Measurements from ENCODE around the gene ECT2. TPM values are rescaled to one million over a fixed set of nuclear protein-coding genes. Genes with fewer than 3 reads are reported as not detected.

Gene ECT2
- polyA plus RNA-seq, 1 donor (not counting 4 experiments of a cell fraction or from before 2014, with no cell fraction given), result 34.2 TPM

- H3K9me3 ChIP-seq (ENCODE audit: control insufficient read depth, low read depth, low read length), result no peaks in the 10 kb centered on the region
- no peak for FAIRE-seq
- dilution Hi-C loops (cut with MboI; ENCODE audit: extremely low pct_ligation_motif_present, low sequenced_read_pairs), result no loop called here
- DNase-seq (ENCODE audit: low read depth, low spot score), result no peak
- no peaks in the 10 kb centered on the region for H3K9me1 ChIP-seq (ENCODE audit: control insufficient read depth, extremely low read depth, insufficient read depth, low read length)
- H3K9ac ChIP-seq (ENCODE audit: control insufficient read depth, extremely low read depth, insufficient read depth, low read length), result no peak overlapping the region
- no peak for TF ChIP-seq EZH2 (IDR thresholded peaks at IDR 0.05; ENCODE audit: low read length)
- no peak overlapping the region for H3K4me3 ChIP-seq (ENCODE audit: control insufficient read depth in 2 of 3, extremely low read depth in 1 of 3, insufficient read depth in 2 of 3, low read depth in 1 of 3, low read length in 3 of 3)
- H3K27ac ChIP-seq (ENCODE audit: control insufficient read depth, insufficient read depth, low read length), result no peak overlapping the region
- H4K20me1 ChIP-seq (ENCODE audit: control insufficient read depth, extremely low read depth, insufficient read depth, low read length), result no peaks in the 10 kb centered on the region
- no peaks in the 10 kb centered on the region for H3K79me2 ChIP-seq (ENCODE audit: control insufficient read depth, insufficient read depth, low read length)
- H3K27me3 ChIP-seq (ENCODE audit: control insufficient read depth, extremely low read depth, insufficient read depth, low read length), result no peaks in the 10 kb centered on the region
- H3K4me2 ChIP-seq (ENCODE audit: control insufficient read depth, extremely low read depth, insufficient read depth, low read depth, low read length), result no peak overlapping the region
- peaks cover 0 to 9% of the 10 kb centered on the region in 2 experiments for H3K36me3 ChIP-seq (ENCODE audit: control insufficient read depth in 2 of 2, extremely low read depth in 1 of 2, insufficient read depth in 2 of 2, low read length in 2 of 2)
- no peaks in the 10 kb centered on the region for H3K4me1 ChIP-seq (ENCODE audit: control insufficient read depth, extremely low read depth, insufficient read depth, low read length)
- no peak overlapping the region for H2AFZ ChIP-seq (ENCODE audit: control insufficient read depth, low read length)
These were observed 37.2 kb downstream of the ECT2 start for GRCh38 chr3:172787746-172788145.

GRCh38 chr3:172799246-172799645 is 48.7 kb downstream of the ECT2 start:
- Histone ChIP-seq H3K9ac (ENCODE audit: control insufficient read depth, extremely low read depth, insufficient read depth, low read length) (no peak overlapping the region), H3K79me2 (ENCODE audit: control insufficient read depth, insufficient read depth, low read length) (peaks cover 2% of the 10 kb centered on the region), H3K4me1 (ENCODE audit: control insufficient read depth, extremely low read depth, insufficient read depth, low read length) (no peaks in the 10 kb centered on the region), H4K20me1 (ENCODE audit: control insufficient read depth, extremely low read depth, insufficient read depth, low read length) (no peaks in the 10 kb centered on the region), H3K9me1 (ENCODE audit: control insufficient read depth, extremely low read depth, insufficient read depth, low read length) (no peaks in the 10 kb centered on the region), H2AFZ (ENCODE audit: control insufficient read depth, low read length) (no peak overlapping the region), H3K9me3 (ENCODE audit: control insufficient read depth, low read depth, low read length) (no peaks in the 10 kb centered on the region), H3K4me3 (ENCODE audit: control insufficient read depth in 2 of 3, extremely low read depth in 1 of 3, insufficient read depth in 2 of 3, low read depth in 1 of 3, low read length in 3 of 3) (no peak overlapping the region), H3K27me3 (ENCODE audit: control insufficient read depth, extremely low read depth, insufficient read depth, low read length) (no peaks in the 10 kb centered on the region), H3K4me2 (ENCODE audit: control insufficient read depth, extremely low read depth, insufficient read depth, low read depth, low read length) (no peak overlapping the region), H3K27ac (ENCODE audit: control insufficient read depth, insufficient read depth, low read length) (no peak overlapping the region), H3K36me3 (ENCODE audit: control insufficient read depth in 2 of 2, extremely low read depth in 1 of 2, insufficient read depth in 2 of 2, low read length in 2 of 2) (peaks cover 5 to 11% of the 10 kb centered on the region in 2 experiments)
- TF ChIP-seq CTCF (optimal IDR thresholded peaks at IDR 0.05 in 1 of 3, IDR thresholded peaks at IDR 0.05 in 1 of 3, conservative IDR thresholded peaks at IDR 0.05 in 1 of 3; ENCODE audit: extremely low read depth in 1 of 3, insufficient read depth in 2 of 3, low read length in 3 of 3) (no peak), EZH2 (IDR thresholded peaks at IDR 0.05; ENCODE audit: low read length) (no peak)
- dilution Hi-C loops (cut with MboI; ENCODE audit: extremely low pct_ligation_motif_present, low sequenced_read_pairs), result no loop called here
- no peak for FAIRE-seq
- DNase-seq (ENCODE audit: low read depth, low spot score), result no peak

- peaks cover 5 to 11% of the 10 kb centered on the region in 2 experiments for H3K36me3 ChIP-seq (ENCODE audit: control insufficient read depth in 2 of 2, extremely low read depth in 1 of 2, insufficient read depth in 2 of 2, low read length in 2 of 2)
- no peak for FAIRE-seq
These were observed 49.6 kb downstream of the ECT2 start for GRCh38 chr3:172800156-172800555.

More at GRCh38 chr3:172800156-172800555, 49.6 kb downstream of the ECT2 start:
- no peaks in the 10 kb centered on the region for H4K20me1 ChIP-seq (ENCODE audit: control insufficient read depth, extremely low read depth, insufficient read depth, low read length)
- H3K27me3 ChIP-seq (ENCODE audit: control insufficient read depth, extremely low read depth, insufficient read depth, low read length), result no peaks in the 10 kb centered on the region
- H3K4me1 ChIP-seq (ENCODE audit: control insufficient read depth, extremely low read depth, insufficient read depth, low read length), result no peaks in the 10 kb centered on the region
- H3K27ac ChIP-seq (ENCODE audit: control insufficient read depth, insufficient read depth, low read length), result no peak overlapping the region
- no peak overlapping the region for H2AFZ ChIP-seq (ENCODE audit: control insufficient read depth, low read length)
- dilution Hi-C loops (cut with MboI; ENCODE audit: extremely low pct_ligation_motif_present, low sequenced_read_pairs), result no loop called here
- no peaks in the 10 kb centered on the region for H3K79me2 ChIP-seq (ENCODE audit: control insufficient read depth, insufficient read depth, low read length)
- no peaks in the 10 kb centered on the region for H3K9me3 ChIP-seq (ENCODE audit: control insufficient read depth, low read depth, low read length)
- DNase-seq (ENCODE audit: low read depth, low spot score), result no peak
- no peak overlapping the region for H3K4me3 ChIP-seq (ENCODE audit: control insufficient read depth in 2 of 3, extremely low read depth in 1 of 3, insufficient read depth in 2 of 3, low read depth in 1 of 3, low read length in 3 of 3)
- no peak overlapping the region for H3K4me2 ChIP-seq (ENCODE audit: control insufficient read depth, extremely low read depth, insufficient read depth, low read depth, low read length)
- TF ChIP-seq EZH2 (IDR thresholded peaks at IDR 0.05; ENCODE audit: low read length), result no peak
- TF ChIP-seq CTCF (optimal IDR thresholded peaks at IDR 0.05 in 1 of 3, IDR thresholded peaks at IDR 0.05 in 1 of 3, conservative IDR thresholded peaks at IDR 0.05 in 1 of 3; ENCODE audit: extremely low read depth in 1 of 3, insufficient read depth in 2 of 3, low read length in 3 of 3), result no peak
- no peaks in the 10 kb centered on the region for H3K9me1 ChIP-seq (ENCODE audit: control insufficient read depth, extremely low read depth, insufficient read depth, low read length)
- no peak overlapping the region for H3K9ac ChIP-seq (ENCODE audit: control insufficient read depth, extremely low read depth, insufficient read depth, low read length)

Measured in keratinocyte (primary cell).